SKM-1 treated with dmso at 0.1 percent for 144 hours (cell line): ENCODE data around the gene PRRC1.

Source experiments
- DNase-seq: peaks from one replicate; lab custom pipeline; 2025; ENCODE audit not compliant: unreplicated experiment; lab: John Stamatoyannopoulos, UW

PRRC1 gene

DNA sequence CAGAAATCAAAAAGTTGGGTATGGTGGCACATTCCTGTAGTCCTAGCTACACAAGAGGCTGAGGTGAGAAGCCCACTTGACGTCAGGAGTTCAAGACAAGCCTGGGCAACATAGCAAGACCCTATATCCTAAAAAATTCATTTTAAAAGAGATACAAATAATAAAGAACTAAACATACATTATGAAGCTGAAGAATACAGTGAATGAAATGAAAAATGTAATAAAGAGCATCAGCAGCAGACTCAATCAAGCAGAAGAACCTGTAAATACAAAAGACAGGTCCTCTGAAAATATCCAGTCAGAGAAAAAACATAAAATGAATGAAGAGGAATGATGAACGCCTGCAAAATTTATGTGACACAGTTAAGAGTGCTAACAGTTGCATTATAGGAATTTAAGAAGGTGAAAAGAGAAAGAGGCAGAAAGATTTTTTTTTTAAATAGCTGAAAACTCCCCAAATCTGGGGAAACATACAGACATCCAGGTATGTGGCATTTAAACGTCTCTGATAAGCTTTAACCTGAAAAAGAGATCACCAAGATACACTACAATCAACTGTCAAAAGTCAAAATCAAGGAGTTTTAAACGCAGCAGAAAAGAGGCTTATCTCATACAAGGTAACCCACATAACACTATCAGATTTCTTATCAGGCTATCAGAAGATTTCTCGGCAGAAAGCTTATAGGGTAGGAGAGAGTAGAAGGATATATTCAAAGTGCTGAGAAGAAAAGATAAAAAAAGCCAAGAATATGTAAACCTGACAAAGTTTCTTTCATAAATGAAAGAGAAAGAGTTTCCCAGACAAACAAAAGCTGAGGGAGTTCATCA, 57.6 kb downstream of the PRRC1 start:
- no peak for DNase-seq

DNA sequence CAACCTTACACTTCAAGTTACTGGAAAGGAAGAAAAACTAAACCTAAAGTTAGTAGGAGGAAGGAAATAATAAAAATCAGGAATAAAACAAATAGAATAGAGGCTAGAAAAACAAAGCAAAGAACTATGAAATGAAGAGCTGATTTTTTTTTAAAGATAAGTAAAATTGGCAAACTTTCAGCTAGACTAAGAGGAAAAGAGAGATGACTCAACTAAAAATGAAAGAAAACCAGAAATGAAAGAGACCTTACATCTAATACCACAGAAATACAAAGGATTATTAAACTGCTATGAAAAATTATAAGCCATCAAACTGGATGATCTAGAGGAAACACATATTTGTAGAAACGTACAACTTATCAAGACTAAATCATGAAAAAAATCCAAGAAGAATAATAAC, 60.0 kb downstream of the PRRC1 start:
- no peak for DNase-seq

GRCh38 chr5:127580731-127581130, 63.3 kb downstream of the PRRC1 start:
- DNase-seq, result no peak

- DNase-seq, result no peak
Observed at GRCh38 chr5:127581450-127581849, 64.0 kb downstream of the PRRC1 start.

DNA sequence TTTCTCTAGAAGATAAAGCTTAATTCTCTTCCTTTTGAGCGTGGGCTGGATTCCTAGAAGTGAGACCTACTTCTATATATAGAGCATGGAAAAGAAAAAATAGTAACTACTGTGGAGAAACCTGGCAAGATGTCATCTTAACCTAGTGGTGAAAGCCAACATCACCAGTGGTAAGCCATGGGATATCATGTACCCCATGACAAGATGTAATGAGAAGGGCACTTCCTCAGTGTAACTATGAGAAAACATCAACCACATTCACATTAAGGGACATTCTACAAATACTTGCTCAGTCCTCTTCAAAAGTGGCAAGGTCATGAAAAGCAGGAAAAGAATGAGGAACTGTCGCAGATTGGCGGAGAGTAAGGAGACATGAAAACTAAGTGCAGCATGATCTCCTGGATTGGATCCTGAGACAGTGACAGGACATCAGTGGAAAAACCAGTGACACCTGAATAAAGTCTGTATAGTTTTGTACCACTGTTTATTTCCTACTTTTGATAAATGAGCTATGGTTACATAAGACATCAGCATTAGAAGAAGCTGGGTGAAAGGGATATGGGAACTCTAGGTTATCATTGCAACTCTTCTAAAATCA, 65.4 kb downstream of the PRRC1 start:
- no peak for DNase-seq

- DNase-seq, result no peak
Observed at GRCh38 chr5:127583866-127584265, 66.4 kb downstream of the PRRC1 start.

DNA sequence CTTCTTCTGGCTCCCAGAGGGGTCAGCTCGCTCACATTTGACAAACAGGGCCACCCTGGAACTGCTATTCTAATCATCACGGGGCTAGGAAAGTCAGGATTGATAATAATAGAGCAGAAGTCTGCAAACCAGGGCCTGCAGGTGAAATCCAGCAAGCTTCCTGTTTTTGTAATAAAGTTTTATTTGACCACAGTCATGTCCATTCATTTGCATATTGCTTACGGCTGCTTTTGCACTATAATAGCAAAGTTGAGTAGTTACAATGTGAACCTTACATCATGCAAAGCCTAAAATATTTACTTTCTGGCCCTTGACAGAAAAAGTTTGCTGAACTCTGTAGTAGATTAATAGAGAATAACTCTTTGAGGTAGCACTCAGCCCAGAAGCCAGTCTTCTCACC, 68.2 kb downstream of the PRRC1 start:
- DNase-seq, result no peak

- no peak for DNase-seq
Observed at GRCh38 chr5:127586066-127586770, 68.8 kb downstream of the PRRC1 start.

DNA sequence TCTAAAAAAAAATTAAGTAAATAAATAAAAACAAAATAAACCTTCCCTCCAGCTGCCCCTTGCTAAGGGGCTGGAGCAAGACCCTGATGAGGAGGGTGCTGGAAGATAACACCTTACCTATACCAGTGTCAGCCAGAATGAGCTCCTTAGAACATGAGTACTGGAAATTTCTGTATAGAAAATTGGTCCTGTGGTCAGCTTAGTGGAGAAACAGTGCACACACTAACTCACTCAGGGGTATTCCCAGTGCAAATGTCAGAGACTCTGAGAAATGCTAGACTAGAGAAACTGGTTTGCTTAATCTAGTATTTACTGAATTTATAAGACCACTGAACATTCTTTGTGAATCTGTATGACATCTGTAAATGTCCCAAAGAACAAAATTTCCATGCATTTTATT, 69.4 kb downstream of the PRRC1 start:
- no peak for DNase-seq

DNA sequence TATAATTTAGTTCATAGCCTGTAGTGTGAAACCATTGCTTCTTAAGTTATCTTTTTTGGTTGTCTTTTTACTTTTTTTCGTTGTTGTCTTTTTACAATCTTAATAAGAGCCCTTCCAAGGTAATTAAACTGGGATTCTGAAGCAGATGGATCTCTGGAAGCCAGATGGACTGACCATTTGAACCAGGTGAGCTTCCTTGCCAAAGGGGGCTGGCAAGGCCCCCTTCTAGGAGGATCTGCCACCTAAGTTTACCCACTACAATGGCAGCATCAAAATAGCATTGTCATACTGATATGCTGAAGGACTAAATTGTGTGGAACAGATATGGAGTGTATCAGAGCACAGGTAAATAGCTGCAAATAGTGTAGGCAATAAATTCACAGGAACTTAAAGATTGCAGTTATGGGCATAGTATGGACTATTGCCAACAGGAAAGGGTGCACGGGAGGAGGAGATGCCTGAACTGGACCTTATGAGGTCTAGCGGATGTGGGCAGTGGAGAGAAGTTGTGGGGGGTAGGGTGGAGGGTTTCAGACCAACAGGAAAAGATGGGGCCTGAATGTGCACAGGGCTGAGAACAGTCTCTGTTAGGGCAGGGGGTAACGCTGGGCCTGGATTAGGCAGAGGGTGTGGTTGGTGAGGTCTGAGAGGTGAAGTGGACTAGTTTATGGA, 69.9 kb downstream of the PRRC1 start:
- DNase-seq, result no peak

- no peak for DNase-seq
Observed at GRCh38 chr5:127588368-127588767, 70.9 kb downstream of the PRRC1 start.

DNA sequence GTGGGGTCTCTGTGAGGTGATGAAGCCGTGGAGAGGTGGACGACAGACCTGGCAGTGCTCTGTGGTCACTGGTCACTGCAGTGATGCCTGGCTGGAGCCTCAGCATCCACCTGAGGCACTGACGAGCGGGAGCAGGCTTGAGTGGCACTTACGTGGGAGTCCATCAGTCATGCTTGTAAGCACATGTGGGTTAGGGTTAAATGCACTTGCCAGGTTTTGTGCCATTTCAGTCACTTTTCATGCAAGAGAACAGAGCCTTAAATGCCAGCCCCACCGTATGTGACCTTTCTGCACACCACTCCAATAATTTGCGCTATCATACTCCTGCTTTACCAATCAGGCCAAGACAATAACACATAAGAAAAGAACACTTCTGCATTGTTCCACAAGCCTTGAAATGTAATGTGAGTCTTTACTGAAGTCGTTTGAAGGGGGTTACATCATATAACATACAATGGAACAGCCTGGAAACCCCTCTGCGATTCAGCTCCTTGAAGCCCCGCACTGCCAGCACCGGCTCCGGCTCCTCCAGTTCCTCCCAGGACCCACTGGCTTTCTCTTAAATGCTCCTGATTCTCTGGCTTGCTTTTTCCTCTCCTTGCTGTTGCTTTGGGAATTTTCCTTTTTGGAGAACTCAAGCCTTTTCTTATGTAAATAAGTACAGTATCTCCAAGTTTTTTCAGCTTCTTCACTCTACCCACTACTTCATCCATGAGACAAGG, 72.0 kb downstream of the PRRC1 start:
- DNase-seq, result no peak

- no peak for DNase-seq
Observed at GRCh38 chr5:127590156-127590722, 72.8 kb downstream of the PRRC1 start.

GRCh38 chr5:127595484-127596368, 78.3 kb downstream of the PRRC1 start:
- no peak for DNase-seq

GRCh38 chr5:127596501-127596900, 79.1 kb downstream of the PRRC1 start:
- no peak for DNase-seq

GRCh38 chr5:127599320-127599719, 81.9 kb downstream of the PRRC1 start:
- DNase-seq, result no peak

GRCh38 chr5:127599847-127600246, 82.4 kb downstream of the PRRC1 start:
- DNase-seq, result no peak

- DNase-seq, result no peak
Observed at GRCh38 chr5:127601111-127601510, 83.7 kb downstream of the PRRC1 start.

DNA sequence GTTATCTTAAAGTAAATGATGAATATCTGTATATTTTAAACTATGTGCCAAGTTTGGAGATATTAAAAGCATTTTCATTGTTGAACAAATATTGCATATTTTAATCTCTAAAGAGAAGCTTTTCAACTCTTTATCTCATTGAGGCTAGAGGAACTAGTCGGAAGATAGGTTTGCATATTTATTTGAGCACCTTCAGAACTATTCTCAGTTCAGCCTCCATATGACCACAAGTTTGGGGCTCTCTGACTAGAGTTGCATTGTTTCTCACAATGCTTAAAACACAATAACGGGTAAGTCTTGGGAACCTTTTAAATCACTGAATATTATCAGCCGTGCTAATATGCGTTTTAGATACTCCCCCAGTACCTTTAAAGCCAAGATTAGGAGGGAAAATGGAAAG, 84.2 kb downstream of the PRRC1 start:
- no peak for DNase-seq

GRCh38 chr5:127602481-127602880, 85.0 kb downstream of the PRRC1 start:
- DNase-seq, result no peak
